GM18498 (cell line): ENCODE data around the gene CD1D.
A peak's percentile ranks its signal among the peaks of the same experiment; 100 is the strongest.
"Not testable (repeated sequence)": the region's sequence is repeated elsewhere in the genome, so short reads cannot be mapped to it uniquely, and the experiment has no call there.

Source experiments
- ATAC-seq: cut with Tn5 transposase; IDR thresholded peaks from one replicate; pipeline ENCODE4 v1.9.1; 2021; ENCODE audit warnings: mild to moderate bottlenecking, moderate library complexity; ENCODE audit not compliant: unreplicated experiment

The CD1D gene

DNA sequence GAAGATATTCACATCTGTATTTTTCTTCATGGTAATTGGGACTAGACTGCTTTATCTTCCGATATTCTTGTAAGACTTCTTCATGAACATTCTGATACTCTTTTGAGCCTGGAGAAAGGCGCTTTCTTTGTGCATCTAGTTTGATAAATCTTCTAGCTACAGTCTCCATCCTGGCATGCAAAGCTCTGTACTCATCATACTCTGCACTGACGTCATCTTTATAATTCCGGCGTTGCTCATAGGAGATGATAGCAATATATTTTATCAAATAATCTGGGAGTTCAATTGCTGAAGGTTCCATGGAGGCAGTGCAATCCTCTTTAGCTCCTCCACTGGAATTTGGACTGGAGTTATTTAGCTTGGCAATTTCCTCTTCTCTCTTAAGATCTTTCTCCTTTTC, 4.8 kb upstream of the CD1D start:
- not testable (repeated sequence) for ATAC-seq

DNA sequence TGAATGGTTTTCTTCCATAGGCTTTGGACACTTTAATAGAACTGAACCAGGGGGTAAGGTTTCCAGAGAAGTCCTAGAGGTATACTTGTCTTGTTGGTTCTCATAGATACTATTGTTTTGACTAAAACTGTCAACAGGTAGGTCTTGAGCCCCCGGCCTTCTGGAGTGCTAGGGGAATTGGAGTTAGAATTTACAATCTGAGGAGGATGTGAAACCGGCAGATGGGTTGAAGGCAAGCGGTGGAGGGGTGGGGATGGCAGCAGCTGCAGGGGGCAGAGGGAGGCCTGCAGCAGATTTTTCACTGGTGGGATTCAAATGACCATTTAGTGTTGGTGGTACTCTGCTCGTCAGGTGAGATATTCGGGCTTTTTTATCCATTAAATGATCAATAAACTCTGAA, 4.3 kb upstream of the CD1D start:
- no peak for ATAC-seq

- not testable (repeated sequence) for ATAC-seq
Observed at GRCh38 chr1:158176849-158177699, 3.6 kb upstream of the CD1D start.

DNA sequence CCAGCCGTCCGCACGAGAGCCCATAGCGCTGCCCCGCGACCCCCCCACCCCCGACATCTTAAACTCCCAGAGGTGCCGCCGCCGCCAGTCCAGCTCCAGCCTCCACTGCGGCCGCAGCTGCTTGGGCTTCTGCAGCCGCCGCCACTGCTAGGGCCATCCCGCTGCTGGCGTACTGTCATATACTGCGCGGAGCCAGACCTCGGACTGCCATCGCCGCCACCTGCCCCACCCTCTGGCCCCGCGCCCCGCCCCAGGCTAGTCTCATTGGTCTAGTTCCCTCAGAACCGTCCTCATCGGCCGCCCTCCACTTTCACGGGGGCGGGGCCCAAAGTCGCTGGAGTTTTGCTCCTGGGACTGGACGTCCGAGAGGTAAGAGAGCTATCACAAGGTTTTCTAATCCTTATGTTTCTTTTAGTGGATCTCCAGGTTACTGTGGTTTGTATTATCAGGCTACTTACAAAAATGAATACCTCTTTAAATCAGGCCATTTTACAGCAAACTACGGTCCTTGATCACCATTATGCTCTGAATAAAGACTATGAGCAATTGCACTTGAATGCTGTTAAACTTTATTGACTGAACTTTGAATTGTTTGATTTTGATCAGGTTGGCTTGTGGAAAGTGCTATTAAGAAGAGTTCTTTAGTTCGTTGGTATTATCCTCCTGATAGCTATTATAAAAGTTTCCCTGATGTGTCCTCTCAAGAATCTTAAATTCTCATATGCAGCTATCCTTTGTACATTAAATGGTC, 2.8 kb upstream of the CD1D start:
- no peak for ATAC-seq

GRCh38 chr1:158179301-158180041, 1.2 kb upstream of the CD1D start:
- peak; percentile 94 for ATAC-seq

DNA sequence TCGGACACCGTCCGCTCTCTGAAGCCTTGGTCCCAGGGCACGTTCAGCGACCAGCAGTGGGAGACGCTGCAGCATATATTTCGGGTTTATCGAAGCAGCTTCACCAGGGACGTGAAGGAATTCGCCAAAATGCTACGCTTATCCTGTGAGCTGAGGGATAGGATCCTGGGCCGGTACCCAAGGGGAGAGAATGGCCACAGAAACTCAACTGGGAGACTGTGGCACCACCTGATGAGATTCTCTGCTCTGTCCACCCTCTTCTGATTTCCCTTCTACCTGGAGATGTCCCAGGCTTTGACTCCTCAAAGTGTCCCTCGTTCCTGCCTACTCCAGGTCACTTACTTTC, 855 bp downstream of the CD1D start:
- ATAC-seq: no peak

DNA sequence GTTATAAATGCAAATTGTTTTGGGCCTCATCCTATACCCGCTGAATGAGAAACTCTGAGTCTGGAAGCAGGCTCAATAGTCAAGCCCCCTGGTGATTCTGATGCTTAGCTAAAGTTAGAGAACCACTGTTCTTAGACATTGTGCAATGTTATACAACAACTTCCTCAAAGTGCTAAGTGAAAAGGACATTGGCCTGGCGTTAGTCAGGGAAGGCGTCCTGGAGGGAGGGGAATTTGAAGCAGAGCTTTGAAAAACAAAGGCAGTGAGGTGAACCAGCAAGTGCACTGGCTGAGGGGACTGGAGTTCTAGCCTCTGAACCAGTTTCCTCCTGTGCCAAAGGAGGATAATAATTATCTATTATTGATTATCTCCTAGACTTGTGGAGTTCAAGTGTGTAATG, 5.1 kb downstream of the CD1D start:
- ATAC-seq: no peak

DNA sequence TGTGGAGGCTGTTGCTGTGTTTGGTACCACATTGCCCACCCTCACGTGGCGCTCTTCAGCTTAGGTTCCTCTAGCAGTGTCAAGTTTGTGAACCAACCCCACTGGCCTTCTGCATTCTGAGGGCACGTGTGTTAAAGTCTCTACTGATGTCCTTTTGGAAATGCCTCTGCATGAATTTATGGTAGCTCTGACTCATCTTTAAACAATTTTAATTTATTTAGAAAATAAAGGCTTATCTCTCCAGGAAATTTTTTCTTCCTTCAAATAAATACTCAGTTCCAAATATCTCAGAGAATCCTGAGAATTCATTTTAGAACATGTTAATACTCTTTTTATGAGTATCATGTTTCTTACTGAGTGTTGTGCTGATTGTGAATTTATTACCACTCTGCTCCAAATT, 5.5 kb downstream of the CD1D start:
- ATAC-seq: no peak

DNA sequence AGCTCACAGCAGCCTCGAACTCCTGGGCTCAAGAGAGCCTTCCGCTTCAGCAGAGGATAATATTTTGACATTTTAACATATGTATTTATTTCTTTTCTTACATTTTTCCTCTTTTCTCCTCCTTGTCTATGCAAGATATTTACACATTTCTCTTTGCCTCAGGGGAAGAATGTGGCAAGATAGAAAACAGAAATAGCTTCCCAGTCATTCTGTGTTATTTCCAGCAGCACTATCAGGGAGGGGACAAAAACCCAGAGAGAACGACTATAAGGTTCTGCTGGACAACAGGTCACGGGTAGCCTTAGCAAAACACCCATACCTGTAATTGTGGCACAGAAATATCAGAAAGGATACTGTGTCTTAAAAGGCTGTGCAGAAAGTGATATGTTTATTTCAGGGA, 7.9 kb downstream of the CD1D start:
- ATAC-seq: no peak

DNA sequence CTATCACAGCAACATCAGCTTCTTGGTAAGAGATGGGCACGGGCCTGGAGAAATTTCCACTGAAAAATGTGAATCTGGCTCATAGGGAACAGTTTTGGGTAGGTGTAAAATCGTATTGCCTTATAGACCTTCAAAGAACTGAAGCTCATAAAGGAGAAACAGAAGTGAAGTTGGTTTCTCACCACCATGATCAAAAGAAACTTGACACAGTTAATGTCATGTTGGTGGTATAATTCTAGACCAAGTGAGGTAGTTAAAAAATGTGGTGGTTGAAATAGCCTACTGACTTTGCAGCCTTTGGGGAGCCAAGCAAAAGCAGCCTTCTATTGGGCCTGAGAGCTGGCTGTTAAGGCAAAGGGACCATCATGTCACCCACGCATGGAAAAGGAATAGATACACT, 8.9 kb downstream of the CD1D start:
- no peak for ATAC-seq

DNA sequence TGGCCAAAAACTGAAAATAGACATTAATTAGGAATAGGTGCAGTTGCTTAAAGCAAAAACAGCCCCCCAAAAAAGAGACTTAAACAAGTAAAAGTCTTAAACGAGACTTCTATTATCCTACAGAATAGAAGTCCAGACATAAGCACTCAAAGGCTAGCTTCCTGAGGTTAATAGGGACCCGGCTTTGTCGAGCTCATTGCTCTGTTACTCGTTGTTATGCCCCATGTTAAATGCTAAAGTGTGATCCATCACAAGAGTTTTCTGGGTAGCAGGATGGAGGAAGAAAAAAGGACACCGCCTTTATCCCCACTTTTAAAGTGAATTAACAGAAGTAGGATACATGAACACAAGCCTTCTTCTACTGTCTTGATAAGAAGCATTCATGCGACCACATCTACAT, 10.6 kb downstream of the CD1D start:
- ATAC-seq: no peak

GRCh38 chr1:158196461-158196860, 15.8 kb downstream of the CD1D start:
- ATAC-seq: no peak

GRCh38 chr1:158199849-158200248, 19.2 kb downstream of the CD1D start:
- no peak for ATAC-seq

DNA sequence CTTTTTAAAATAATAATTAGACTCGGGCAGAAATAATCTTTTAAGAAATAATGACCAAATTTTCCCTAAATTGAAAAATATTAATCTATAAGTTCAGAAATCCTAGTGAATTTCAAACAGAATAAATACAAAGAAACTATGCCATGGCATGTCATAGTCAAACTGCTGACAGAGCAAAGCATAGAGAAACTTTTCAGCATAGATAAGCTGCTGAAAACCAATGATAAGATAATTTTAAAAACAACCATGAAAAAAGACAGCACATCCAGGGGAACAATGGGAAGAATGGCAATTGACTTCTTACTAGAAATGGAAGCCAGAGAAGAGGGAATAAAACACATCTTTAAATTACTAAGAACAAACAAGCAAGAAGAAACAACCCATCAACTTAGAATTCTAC, 19.8 kb downstream of the CD1D start:
- no peak for ATAC-seq

- ATAC-seq: peak; percentile 63
Observed at GRCh38 chr1:158203693-158204457, 23.2 kb downstream of the CD1D start.

DNA sequence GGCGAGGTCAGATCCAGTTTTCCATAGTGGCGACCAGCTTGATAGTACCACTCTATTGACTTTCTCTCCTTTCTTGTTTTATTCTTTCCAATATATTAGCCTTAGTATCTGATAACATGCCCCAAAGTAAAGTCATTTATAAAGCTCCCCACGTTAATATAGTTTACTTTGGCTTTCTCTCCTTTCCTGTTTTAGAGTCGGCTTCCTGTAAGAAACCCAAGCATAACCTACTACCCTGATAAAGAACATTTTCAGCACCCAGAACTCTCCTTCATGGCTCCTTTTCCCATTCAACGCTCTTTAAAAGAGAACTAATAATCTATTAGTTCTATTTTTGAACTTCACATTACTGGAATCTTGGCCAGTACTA, 23.7 kb downstream of the CD1D start:
- no peak for ATAC-seq

DNA sequence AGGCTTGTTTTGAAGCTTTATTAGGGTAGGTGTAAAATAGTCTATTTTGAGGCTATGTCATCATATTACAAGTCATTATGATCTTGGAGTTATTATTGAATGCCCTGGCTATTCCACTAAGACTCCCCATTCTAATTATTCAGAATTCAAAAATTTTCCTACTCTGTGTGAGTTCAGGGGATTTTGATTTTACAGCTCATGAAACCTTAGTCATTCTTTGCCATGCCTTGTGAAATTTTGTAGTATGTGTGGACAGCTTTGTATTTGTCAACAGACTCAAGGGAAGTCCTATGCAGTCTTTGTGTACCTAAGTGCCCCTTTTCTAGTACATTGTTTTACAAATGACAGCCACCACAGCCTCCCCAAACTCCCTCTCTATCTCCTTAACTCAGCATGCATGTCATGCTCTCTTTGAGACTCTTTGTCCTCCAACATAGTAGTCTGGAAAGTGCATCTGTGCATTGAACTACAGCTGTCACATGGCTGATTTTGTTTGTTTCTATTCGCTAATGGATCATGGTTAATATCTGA, 28.0 kb downstream of the CD1D start:
- ATAC-seq: no peak

GRCh38 chr1:158212320-158212719, 31.6 kb downstream of the CD1D start:
- no peak for ATAC-seq

GRCh38 chr1:158223445-158223844, 42.8 kb downstream of the CD1D start:
- ATAC-seq: not testable (repeated sequence)

GRCh38 chr1:158227904-158228623, 47.4 kb downstream of the CD1D start:
- no peak for ATAC-seq
